ENCODE data around the gene PTPN22.
"Not testable (repeated sequence)": the region's sequence is repeated elsewhere in the genome, so short reads cannot be mapped to it uniquely, and the experiment has no call there.

The PTPN22 gene

DNA sequence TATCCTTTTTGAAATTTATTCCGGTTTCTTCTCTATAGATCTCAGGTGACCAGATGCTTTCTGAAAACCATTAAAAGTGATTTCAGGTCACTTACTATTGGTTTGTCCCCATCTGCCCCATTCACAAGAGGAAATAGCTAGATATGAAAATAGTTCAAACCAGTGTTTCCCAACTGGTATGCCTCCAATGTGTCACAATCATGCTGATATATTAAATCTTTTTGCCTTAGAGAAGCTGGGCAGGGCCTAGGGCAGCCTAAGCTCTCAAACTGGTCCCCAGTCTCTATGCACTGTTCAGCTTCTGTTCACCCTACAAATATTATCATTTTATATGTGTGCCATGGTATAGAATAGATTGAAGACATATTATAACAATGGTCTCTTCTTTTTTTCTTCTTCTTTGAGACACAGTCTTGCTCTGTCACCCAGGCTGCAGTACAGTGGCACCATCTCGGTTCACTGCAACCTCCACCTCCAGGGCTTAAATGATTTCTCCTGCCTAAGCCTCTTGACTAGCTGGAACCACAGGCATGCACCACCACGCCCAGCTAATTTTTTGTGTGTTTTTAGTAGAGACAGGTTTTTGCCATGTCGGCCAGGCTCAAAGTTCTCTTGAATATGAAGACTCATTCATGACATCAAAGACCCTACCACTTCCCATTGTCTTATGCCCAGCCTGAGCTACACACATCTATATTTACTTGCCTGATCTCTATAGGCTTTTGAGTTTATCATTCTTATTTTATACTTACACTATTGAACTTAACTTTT, 15.7 kb downstream of the PTPN22 start:
- no peaks in the 10 kb centered on the region for H3K9me3 ChIP-seq (ENCODE audit: severe bottlenecking)

DNA sequence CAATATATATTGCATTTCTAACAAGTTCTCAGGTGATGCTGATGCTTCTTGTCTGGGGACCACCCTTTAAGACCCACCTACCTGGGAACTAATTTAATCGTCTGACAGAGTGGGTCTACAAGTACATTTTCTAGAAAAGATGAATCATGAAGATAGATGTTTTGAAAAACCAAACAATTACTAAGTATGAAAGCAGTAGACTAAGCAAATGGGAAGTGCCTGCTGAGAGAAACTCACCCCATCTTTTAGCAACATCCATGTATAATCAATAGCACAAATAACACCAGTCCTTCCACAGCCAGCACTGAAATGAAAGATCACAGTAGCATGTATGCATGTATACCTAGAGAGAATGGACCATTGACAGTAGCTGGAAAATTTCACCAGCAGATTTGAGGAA, 17.3 kb downstream of the PTPN22 start:
- no peak for TF ChIP-seq CTCF (IDR thresholded peaks at IDR 0.05; ENCODE audit: low read depth, low read length)
- no peaks in the 10 kb centered on the region for H3K27me3 ChIP-seq (ENCODE audit: insufficient read depth, low read depth, severe bottlenecking)
- no peak overlapping the region for H3K4me3 ChIP-seq (ENCODE audit: low read depth, low read length)
- DNase-seq, result no peak
- no peaks in the 10 kb centered on the region for H3K9me3 ChIP-seq (ENCODE audit: severe bottlenecking)
- H3K36me3 ChIP-seq, result no peaks in the 10 kb centered on the region
- no peak overlapping the region for H3K27ac ChIP-seq

More for the DNA sequence above, 15.7 kb downstream of the PTPN22 start:
- Histone ChIP-seq H3K27ac (no peak overlapping the region), H3K4me3 (ENCODE audit: low read depth, low read length) (no peak overlapping the region), H3K27me3 (ENCODE audit: insufficient read depth, low read depth, severe bottlenecking) (no peaks in the 10 kb centered on the region), H3K36me3 (no peaks in the 10 kb centered on the region)
- no peak for TF ChIP-seq CTCF (IDR thresholded peaks at IDR 0.05; ENCODE audit: low read depth, low read length)
- DNase-seq, result no peak

- not testable (repeated sequence) for H3K9me3 ChIP-seq (ENCODE audit: severe bottlenecking); H3K36me3 ChIP-seq; H3K27ac ChIP-seq; DNase-seq; H3K27me3 ChIP-seq (ENCODE audit: insufficient read depth, low read depth, severe bottlenecking); H3K4me3 ChIP-seq (ENCODE audit: low read depth, low read length)
Measured at GRCh38 chr1:113852694-113853093, 18.8 kb downstream of the PTPN22 start.

- TF ChIP-seq CTCF (IDR thresholded peaks at IDR 0.05; ENCODE audit: low read depth, low read length), result no peak
- no peaks in the 10 kb centered on the region for H3K36me3 ChIP-seq
- H3K4me3 ChIP-seq (ENCODE audit: low read depth, low read length), result no peak overlapping the region
- no peak overlapping the region for H3K27ac ChIP-seq
- no peaks in the 10 kb centered on the region for H3K27me3 ChIP-seq (ENCODE audit: insufficient read depth, low read depth, severe bottlenecking)
- DNase-seq, result no peak
- H3K9me3 ChIP-seq (ENCODE audit: severe bottlenecking), result no peaks in the 10 kb centered on the region
Measured at GRCh38 chr1:113850127-113850796, 21.2 kb downstream of the PTPN22 start.

DNA sequence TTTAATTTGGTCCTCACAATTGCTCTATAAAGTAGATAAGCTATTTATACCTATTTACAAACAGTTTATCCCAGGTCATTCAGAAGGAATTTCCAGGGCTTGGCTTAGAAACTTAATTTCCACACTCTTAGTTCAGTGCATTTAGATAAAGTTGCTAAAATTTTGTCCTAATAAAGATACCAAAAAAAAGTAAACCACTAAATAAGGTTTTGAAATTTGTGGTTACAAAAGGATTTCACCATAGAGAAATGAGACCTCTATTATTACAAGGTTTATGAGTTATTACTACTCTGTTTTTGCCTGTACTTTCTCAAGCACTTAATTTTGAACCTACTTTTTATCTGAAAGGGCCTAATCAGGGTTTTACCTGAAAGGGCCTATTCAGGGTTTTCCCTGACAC, 22.4 kb downstream of the PTPN22 start:
- Histone ChIP-seq H3K9me3 (ENCODE audit: severe bottlenecking) (no peaks in the 10 kb centered on the region), H3K36me3 (no peaks in the 10 kb centered on the region), H3K4me3 (ENCODE audit: low read depth, low read length) (no peak overlapping the region), H3K27ac (no peak overlapping the region), H3K27me3 (ENCODE audit: insufficient read depth, low read depth, severe bottlenecking) (no peaks in the 10 kb centered on the region)
- DNase-seq, result no peak
- no peak for TF ChIP-seq CTCF (IDR thresholded peaks at IDR 0.05; ENCODE audit: low read depth, low read length)

DNA sequence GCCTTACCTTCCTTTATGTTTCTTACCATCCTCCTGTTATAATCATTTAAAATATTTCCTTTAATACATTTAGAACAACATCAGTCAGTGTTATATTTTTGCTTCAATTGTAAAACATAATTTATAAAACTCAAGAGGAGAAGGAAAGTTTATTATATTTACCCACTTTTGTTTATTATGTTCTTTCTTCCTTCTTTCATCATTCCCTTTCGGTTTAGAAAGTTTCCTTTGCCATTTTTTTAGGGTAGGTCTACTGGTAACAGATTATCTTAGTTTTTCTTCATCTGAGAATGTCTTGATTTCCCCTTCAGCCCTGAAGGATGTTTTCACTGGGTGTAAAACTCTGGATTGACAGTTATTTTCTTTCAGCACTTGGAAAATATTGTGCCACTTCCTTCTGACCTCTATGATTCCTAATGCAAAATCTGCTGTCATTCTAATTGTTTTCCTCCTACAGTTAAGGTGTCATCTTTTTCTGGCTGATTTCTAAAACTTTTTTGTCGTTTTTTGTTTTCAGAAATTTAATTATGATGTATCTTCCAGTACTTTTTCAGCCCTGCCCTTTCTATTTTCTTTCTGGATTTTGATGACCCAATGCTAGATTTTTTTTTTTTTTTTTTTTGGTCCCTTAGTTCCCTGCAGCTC, 25.0 kb downstream of the PTPN22 start:
- no peaks in the 10 kb centered on the region for H3K36me3 ChIP-seq
- no peak for TF ChIP-seq CTCF (IDR thresholded peaks at IDR 0.05; ENCODE audit: low read depth, low read length)
- H3K27ac ChIP-seq, result no peak overlapping the region
- no peaks in the 10 kb centered on the region for H3K9me3 ChIP-seq (ENCODE audit: severe bottlenecking)
- H3K27me3 ChIP-seq (ENCODE audit: insufficient read depth, low read depth, severe bottlenecking), result no peaks in the 10 kb centered on the region
- H3K4me3 ChIP-seq (ENCODE audit: low read depth, low read length), result no peak overlapping the region
- no peak for DNase-seq

Measured in WERI-Rb-1 (cell line).